Activated B cell treated with CpG ODN at 0.5 μM for 24 hours (primary cell): ENCODE measurements around the gene PARP1. TPM values are rescaled to one million over a fixed set of nuclear protein-coding genes. Genes with fewer than 3 reads are reported as not detected.

Experiments
- ATAC-seq: fragments of 200-7000 bp; cut with Tn5 transposase; one replicate; pipeline ENCODE4 v1.10.0; 2021; ENCODE audit warnings: low read depth, mild to moderate bottlenecking, moderate library complexity
- CTCF ChIA-PET: fragments of 350-600 bp; sonication (Branson Sonifier 250); formaldehyde crosslinking; loops from one replicate; lab custom pipeline; 2021; ENCODE audit warnings: antibody characterized with exemption; lab: Charles Lee
- POLR2A ChIA-PET: fragments of 350-600 bp; sonication (Branson Sonifier 250); formaldehyde crosslinking; loops from one replicate; lab custom pipeline; 2021; ENCODE audit warnings: antibody characterized with exemption; lab: Charles Lee
- DNase-seq: peaks from one replicate; pipeline ENCODE4 v3.0.0; 2022
- H3K27ac Mint-ChIP-seq: one replicate; pipeline ENCODE4 v1.8.0; 2020; ENCODE audit warnings: mixed read lengths
- H3K27me3 Mint-ChIP-seq: one replicate; pipeline ENCODE4 v1.8.0; 2021; ENCODE audit warnings: mixed read lengths
- H3K36me3 Mint-ChIP-seq: one replicate; pipeline ENCODE4 v1.8.0; 2021; ENCODE audit warnings: low read depth, mixed read lengths
- H3K4me1 Mint-ChIP-seq: one replicate; pipeline ENCODE4 v1.8.0; 2021; ENCODE audit warnings: mixed read lengths
- H3K4me3 Mint-ChIP-seq: one replicate; pipeline ENCODE4 v1.8.0; 2020; ENCODE audit warnings: mild to moderate bottlenecking, mixed read lengths
- H3K9me3 Mint-ChIP-seq: one replicate; pipeline ENCODE4 v1.8.0; 2020; ENCODE audit warnings: mixed read lengths
- intact Hi-C: fragments of 100-400 bp; cut with micrococcal nuclease; formaldehyde crosslinking; loops from one replicate; pipeline ENCODE4 v1.15.1; 2024
- total RNA-seq: library from RNA; stranded (reverse); gene quantifications from 2 replicates; pipeline ENCODE4 v1.2.3, GENCODE V29; 2022
- TF ChIP-seq, protein P1 (sequence below): fragments of 200-600 bp; IDR thresholded peaks from one replicate; pipeline ENCODE4 v1.8.0; 2022; ENCODE audit warnings: antibody characterized with exemption, mild to moderate bottlenecking

PARP1 gene
- total RNA-seq, 1 donor from 2014 or later = 260 TPM

DNA sequence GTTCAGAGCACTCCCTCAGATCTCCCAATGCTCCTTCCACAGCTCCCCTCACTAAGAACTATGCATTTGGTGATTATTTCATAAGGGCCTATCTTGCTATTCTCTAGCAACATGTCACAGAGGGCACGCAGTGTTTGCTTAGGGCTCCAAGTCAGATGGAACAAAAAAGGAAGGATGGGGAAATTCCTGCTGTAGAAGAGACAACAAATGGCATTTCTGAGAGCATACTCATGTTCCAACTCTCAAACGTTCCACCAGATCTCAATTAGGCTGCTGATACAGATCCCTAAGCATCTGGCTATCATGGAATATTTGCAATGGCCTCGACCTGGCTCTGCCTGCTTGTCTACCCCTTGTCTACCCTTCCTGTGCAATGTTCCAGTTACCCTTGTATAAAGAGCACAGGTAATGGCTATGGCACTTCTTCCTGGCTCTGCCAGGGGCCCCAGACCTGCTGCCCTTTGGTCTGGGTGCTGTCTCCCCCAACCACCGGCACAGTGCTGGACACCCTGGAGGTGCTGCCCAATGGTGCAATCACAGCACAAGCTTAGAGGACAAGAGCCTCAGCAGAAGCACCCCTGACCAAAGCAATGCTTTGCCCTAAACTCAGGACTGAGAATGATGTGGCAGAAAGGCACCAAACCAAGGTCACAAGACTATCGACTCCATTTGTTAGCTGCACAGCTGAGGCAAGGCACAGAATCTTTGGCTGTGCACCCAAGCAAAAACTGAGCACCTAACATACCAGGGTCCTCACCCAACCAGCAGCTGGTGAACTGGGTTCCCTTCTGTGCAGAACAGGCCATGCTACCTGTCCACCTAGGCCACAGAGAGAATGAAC lies 3.6 kb downstream of the PARP1 start:
- H3K27me3 Mint-ChIP-seq = no peaks in the 10 kb centered on the region
- H3K27ac Mint-ChIP-seq = peak overlapping the region; percentile 96
- intact Hi-C loops = no loop called here
- H3K36me3 Mint-ChIP-seq = peaks cover 50% of the 10 kb centered on the region
- H3K4me1 Mint-ChIP-seq = peaks cover 88% of the 10 kb centered on the region
- DNase-seq (no peak), ATAC-seq (no peak)
- TF ChIP-seq, protein P1, sequence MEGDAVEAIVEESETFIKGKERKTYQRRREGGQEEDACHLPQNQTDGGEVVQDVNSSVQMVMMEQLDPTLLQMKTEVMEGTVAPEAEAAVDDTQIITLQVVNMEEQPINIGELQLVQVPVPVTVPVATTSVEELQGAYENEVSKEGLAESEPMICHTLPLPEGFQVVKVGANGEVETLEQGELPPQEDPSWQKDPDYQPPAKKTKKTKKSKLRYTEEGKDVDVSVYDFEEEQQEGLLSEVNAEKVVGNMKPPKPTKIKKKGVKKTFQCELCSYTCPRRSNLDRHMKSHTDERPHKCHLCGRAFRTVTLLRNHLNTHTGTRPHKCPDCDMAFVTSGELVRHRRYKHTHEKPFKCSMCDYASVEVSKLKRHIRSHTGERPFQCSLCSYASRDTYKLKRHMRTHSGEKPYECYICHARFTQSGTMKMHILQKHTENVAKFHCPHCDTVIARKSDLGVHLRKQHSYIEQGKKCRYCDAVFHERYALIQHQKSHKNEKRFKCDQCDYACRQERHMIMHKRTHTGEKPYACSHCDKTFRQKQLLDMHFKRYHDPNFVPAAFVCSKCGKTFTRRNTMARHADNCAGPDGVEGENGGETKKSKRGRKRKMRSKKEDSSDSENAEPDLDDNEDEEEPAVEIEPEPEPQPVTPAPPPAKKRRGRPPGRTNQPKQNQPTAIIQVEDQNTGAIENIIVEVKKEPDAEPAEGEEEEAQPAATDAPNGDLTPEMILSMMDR = no peak
- peak overlapping the region; percentile 98 for H3K4me3 Mint-ChIP-seq
- H3K9me3 Mint-ChIP-seq = no peaks in the 10 kb centered on the region
- CTCF ChIA-PET = interaction anchor here (1.2 kb wide), 2 partner anchors 223 to 281 kb away, joined by 3 read pairs; no protein-coding TSS in a partner anchor
- POLR2A ChIA-PET = interaction anchor here (0.5 to 1.9 kb wide), 6 partner anchors 33 to 373 kb away, joined by 3 to 4 read pairs (median 3); no protein-coding TSS in a partner anchor

DNA sequence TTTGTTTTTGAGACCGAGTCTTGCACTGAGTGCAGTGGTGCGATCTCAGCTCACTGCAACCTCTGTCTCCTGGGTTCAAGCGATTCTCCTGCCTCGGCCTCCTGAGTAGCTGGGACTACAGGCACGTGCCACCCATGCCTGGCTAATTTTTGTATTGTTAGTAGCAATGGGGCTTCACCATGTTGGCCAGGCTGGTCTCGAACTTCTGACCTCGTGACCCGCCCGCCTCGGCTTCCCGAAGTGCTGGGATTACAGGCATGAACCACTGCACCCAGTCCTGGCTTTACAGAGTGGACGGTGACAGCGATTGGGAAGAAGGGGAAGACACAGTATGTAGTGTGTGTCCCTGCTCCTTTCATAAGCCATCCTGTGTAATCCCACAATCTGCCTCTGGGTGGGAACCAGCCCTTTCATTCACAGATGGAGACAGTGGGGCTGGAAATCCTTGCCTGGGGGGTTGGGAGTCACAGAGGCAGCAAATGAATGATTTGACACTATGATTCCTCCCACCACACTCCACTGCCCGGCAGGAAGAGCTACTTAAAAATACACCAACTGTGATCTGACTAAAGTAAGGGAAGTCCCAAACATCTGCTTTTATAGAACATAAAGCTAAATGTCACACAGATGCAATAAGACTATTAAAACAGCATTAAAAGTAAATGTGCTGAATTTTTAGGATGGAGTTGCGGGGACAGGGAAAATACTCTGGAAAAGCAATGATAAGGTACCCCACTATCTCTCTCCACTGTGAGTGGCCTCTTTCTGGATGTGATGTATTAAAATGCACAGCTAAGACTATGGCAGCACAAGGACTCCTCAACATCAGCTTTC lies 4.5 kb downstream of the PARP1 start:
- H3K4me3 Mint-ChIP-seq = peak overlapping the region; percentile 98
- ATAC-seq (no peak), DNase-seq (no peak)
- ChIA-PET POLR2A (interaction anchor here (0.5 to 1.9 kb wide), 6 partner anchors 33 to 320 kb away, joined by 3 to 4 read pairs (median 3); no protein-coding TSS in a partner anchor), CTCF (interaction anchor here (1.2 kb wide), 2 partner anchors 222 to 280 kb away, joined by 3 read pairs; no protein-coding TSS in a partner anchor)
- TF ChIP-seq, protein P1 = no peak
- peak overlapping the region; percentile 96 for H3K27ac Mint-ChIP-seq
- no peaks in the 10 kb centered on the region for H3K27me3 Mint-ChIP-seq
- peaks cover 56% of the 10 kb centered on the region for H3K36me3 Mint-ChIP-seq
- H3K9me3 Mint-ChIP-seq = no peaks in the 10 kb centered on the region
- H3K4me1 Mint-ChIP-seq = peaks cover 84% of the 10 kb centered on the region
- intact Hi-C loops = no loop called here

DNA sequence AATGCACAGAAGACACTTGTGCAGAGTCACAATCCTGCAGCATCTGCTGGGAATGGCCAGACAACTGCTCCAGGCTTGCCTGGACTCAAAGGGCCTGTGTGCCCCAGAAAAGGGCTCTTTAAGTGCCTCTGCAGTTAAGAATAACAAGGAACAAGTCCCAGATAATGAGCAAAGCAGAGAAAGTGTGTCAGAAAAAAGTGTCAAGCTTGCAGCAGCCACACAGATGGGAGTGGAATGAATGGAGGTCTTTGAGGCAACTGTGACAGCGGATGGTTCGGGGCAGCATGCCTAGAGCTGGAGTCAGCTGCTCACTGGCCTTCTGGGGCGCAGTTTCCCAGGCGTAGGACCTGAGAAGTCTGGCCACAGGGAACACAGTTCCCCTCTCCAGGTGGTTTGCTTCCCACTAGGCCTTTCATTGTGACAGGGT lies 5.1 kb downstream of the PARP1 start:
- no peak for DNase-seq
- H3K27me3 Mint-ChIP-seq = no peaks in the 10 kb centered on the region
- H3K36me3 Mint-ChIP-seq = peaks cover 62% of the 10 kb centered on the region
- CTCF ChIA-PET = interaction anchor here (1.2 to 1.3 kb wide), 2 partner anchors 70 to 221 kb away, joined by 3 read pairs; no protein-coding TSS in a partner anchor
- intact Hi-C loops = no loop called here
- no peak for ATAC-seq
- no peaks in the 10 kb centered on the region for H3K9me3 Mint-ChIP-seq
- peaks cover 86% of the 10 kb centered on the region for H3K4me1 Mint-ChIP-seq
- H3K4me3 Mint-ChIP-seq = peak overlapping the region; percentile 8
- POLR2A ChIA-PET = no interaction called here
- TF ChIP-seq, protein P1 = no peak
- H3K27ac Mint-ChIP-seq = peak overlapping the region; percentile 96

DNA sequence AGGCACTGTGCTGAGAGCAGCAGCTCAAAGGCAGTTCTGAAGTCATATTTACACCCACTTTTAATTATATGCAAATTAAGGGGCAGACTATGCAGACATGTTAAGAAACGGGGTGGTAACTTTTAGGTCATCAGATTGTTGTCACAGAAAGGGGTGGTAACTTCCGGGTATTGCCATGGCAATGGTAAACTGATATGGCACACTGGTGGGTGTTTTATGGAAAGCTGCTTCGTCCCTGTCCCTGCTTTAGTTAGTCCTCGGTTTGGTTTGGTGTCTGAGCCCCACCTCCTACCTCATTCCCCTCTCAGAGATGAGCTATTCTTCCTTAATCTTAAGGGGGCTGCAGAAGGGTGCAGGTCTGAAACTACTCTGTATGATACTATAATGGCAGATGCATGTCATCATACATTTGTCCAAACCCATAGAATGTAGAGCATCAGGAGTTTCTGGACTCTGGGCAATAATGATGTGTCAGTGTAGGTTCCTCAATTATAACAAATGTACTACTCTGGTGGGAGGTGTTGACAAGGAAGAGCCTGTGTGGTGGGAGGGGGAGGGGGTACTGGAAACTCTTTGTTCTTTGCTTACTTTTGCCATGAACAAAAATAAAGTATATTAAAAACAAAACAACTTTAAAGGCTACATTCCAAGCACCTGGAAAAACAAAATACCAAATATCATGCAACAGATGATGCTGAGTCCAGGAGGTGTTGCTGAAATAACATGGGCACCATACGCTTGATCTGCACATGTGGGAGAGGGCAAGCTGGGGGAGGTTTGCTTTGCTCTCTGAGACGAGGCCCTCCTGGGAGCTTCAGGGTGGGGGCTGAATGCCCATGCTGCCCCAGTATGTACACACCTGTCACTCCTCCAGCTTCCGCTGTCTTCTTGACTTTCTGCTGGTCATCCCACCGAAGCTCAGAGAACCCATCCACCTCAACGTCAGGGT lies 6.3 kb downstream of the PARP1 start:
- Mint-ChIP-seq H3K4me3 (peak overlapping the region; percentile 8), H3K27me3 (no peaks in the 10 kb centered on the region), H3K36me3 (peaks cover 66% of the 10 kb centered on the region), H3K4me1 (peaks cover 86% of the 10 kb centered on the region), H3K27ac (peak overlapping the region; percentile 86), H3K9me3 (no peaks in the 10 kb centered on the region)
- intact Hi-C loops = no loop called here
- TF ChIP-seq, protein P1 = no peak
- ChIA-PET CTCF (interaction anchor here (1.3 kb wide), 1 partner anchor 69 kb away, joined by 3 read pairs; no protein-coding TSS in a partner anchor), POLR2A (no interaction called here)
- no peak for DNase-seq
- no peak for ATAC-seq
